ENCODE results near the gene WNT10A.

Gene WNT10A

GRCh38 chr2:218856167-218856895 is 24.3 kb upstream of the WNT10A start:
- peak; percentile 51 for DNase-seq
- in situ Hi-C loops (cut with MboI; ENCODE audit: low pct_unique_long_range_greater_than_20kb, low sequenced_read_pairs): no loop called here

DNA sequence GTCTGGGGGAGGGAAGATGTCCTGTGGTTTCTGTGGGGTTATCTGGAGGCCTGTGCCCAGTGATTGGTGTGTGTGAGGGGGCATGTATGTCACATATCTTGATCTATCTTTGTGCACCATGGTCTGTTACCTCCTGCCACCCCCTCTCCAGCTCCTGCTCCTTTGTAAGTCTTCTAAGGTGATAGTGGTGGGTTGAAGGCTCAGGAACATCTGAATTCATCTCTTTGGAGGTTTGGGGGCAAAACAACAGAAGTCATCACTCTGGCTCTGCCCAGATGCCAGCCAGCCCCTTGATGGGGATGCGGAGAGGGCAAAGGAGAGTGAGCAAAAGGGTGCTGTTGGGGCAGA is 23.8 kb upstream of the WNT10A start:
- in situ Hi-C loops (cut with MboI; ENCODE audit: low pct_unique_long_range_greater_than_20kb, low sequenced_read_pairs): no loop called here
- no peak for DNase-seq

- no peak for DNase-seq
- in situ Hi-C loops (cut with MboI; ENCODE audit: low pct_unique_long_range_greater_than_20kb, low sequenced_read_pairs): no loop called here
These were observed 23.1 kb upstream of the WNT10A start for GRCh38 chr2:218857371-218858137.

DNA sequence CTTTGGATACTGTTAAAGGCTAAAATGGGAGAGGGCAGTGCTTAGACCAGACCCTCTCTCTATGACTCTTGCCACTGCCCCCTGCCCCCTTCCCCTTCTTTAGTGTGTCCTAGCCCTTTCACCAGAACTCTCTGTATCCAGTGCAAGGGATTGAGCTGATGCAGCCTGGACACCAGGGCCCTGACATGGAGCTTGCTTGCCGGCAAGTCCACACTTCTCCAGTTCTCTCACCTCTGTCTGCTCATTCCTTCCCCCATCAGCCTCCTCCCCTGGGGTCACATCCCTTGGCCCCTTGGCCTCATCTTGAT is 22.6 kb upstream of the WNT10A start:
- in situ Hi-C loops (cut with MboI; ENCODE audit: low pct_unique_long_range_greater_than_20kb, low sequenced_read_pairs): no loop called here
- DNase-seq: no peak

DNA sequence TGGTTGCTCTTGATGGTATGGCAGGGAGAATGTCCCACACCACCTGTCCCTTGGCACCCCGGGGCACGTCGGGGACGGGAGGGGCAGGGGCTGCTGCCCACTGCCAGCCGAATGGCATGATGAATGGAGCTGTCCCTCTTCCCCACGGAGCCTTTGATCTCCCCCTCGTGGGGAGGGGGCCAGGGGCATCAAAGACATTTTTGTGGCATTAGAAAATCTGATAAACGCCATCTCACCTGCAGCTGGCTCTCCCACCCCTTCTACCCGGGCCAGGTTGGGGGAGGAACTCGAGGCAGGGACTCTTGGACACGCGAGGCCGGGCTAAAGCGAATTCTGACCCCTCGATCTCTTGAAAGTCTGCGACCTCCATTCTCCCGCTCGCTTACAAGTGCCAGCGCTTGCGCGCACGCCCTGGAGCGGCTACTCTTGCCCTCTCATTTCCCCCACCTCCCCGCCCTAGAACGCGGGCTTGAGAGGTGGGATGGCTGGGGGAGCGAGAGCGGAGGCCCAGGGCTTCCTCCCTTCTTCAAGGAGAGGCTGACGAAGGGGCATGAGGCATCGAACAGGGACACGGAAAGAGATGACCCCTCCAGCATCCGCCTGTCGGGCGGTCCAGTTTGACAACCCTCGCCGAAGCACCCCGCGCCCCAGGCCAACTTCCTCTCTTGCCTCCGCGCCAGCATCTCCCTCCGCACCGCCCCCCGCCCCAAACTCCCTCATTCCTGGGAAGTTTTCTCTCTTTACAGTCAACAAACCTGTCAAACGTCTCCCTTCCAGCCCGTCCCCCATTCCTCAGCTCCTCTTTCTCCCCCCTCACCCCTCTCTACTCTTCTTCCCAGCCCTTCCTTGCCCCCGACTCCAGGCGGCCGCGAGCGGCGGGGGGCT is 21.7 kb upstream of the WNT10A start:
- in situ Hi-C loops (cut with MboI; ENCODE audit: low pct_unique_long_range_greater_than_20kb, low sequenced_read_pairs): no loop called here
- no peak for DNase-seq

GRCh38 chr2:218859556-218859987 is 21.1 kb upstream of the WNT10A start, which contains the start of gene WNT6:
TSS of gene WNT6 (plus strand) at chr2:218859805. CDS start at chr2:218860038, 233 bp downstream.
- in situ Hi-C loops (cut with MboI; ENCODE audit: low pct_unique_long_range_greater_than_20kb, low sequenced_read_pairs): no loop called here
- no peak for DNase-seq

DNA sequence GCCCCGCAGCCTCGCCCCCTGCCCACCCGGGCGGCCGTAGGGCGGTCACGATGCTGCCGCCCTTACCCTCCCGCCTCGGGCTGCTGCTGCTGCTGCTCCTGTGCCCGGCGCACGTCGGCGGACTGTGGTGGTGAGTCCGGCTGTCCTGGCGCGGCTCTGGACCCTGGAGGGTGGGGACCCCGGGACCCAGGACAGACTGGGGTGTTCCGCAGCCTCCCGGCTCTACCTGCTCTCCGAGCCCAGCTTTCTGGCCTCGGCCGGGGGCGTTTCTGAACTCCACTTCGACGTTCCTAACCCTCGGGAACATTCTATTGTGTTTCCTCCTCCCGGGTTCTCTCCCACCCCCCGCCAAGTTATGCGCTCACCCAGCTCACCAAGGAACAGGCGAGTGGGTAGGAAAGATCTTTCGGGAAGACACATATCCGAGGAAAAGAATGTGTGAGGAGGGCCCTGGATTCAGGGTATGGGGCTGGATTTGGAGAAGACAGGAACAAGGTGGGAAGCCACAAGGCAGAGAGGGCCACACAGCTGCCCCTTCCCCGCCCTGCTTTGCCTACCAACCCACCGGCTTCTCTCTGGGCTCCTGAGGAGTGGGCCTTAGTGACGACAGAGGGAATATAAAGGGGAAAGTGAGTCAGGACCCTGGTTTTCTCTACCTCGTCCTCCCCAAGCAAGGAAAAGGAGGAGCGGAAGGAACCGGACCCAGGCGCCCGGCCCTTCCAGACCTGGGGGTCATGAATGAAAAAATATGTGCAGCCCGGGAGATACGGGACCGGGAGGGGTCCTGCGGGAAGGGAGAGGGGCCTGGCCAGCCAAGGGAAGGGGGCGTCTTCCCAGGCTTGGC is 20.4 kb upstream of the WNT10A start:
- in situ Hi-C loops (cut with MboI; ENCODE audit: low pct_unique_long_range_greater_than_20kb, low sequenced_read_pairs): no loop called here
- DNase-seq: no peak

DNA sequence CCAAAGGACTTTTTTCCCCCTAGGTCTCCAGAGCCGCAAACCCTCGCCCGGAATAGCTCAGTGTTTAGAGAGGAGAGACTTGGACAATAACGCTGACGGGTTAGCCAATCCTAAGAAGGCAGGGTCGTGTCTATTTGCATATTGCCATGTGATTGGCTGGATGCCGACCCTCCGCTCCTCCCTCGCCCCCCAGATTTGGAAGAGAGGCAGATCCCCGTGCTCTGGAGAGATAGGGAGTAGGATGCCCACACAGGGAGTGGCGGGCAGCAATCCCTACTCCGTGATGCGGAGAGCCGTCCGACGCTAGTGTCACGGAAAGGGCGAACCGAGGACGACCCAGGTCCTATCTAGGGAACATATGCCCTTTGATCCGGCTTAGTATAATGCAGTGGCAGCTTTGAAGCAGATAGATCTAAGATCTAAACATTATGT is 19.7 kb upstream of the WNT10A start:
- DNase-seq: peak; percentile 76
- in situ Hi-C loops (cut with MboI; ENCODE audit: low pct_unique_long_range_greater_than_20kb, low sequenced_read_pairs): no loop called here

DNA sequence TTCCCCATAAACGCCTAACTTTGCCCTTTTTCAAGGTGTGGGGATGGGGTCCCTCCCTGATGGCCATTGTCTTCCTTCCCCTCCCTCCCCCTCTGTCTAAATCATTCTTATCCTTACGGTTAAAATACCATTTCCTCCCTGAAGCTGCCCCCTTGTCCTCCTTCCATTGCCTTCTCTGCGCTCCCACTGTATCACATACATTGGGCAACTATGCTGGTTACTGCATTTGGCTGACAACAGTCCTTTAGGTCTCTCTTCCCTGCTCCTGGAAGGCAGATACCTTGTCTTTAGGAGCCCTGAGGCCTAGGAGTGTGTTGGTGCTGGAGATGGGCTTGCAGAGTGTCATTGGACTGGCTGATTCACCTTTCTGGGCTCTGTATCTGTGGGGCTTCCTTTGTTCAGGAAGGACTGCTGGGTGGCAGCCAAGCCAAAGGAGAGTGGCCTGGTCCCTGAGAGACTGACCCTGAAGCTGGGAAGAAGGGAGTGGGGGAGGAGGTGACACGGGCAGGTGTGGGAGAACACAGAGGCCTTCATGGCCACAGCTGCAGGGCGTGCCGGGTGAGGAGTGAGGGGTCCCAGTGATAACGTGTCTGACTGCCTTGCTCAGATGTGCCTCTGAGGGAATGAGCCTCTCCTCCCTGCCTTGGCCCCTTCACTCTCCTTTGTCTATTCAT is 18.9 kb upstream of the WNT10A start:
- in situ Hi-C loops (cut with MboI; ENCODE audit: low pct_unique_long_range_greater_than_20kb, low sequenced_read_pairs): no loop called here

DNA sequence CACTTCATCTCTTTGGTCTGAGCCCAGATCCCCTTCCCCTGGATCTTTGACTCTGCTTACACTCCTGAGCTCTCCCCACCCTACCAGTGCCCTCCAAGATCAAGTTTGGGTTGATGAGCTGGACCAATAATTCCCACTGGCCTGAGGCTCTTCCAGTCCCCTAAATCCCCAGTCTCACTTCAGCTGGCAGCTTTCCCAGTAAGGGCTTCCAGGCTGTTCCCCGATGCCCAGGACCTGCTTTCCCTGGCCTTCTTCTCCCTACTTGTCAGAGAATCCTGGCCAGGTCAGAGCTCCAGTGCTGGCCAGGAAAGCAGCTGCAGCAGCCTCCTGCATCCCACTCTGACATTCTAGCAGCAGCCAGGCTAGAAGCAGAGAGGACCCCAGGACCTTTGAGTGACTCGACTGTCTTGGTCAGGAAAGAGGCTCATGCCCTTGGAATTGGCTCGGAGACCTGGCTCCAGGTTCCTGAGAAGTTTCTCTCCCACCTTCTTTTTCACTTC is 17.6 kb upstream of the WNT10A start:
- in situ Hi-C loops (cut with MboI; ENCODE audit: low pct_unique_long_range_greater_than_20kb, low sequenced_read_pairs): no loop called here
- DNase-seq: no peak

More for the DNA sequence above, 18.9 kb upstream of the WNT10A start:
- no peak for DNase-seq

DNA sequence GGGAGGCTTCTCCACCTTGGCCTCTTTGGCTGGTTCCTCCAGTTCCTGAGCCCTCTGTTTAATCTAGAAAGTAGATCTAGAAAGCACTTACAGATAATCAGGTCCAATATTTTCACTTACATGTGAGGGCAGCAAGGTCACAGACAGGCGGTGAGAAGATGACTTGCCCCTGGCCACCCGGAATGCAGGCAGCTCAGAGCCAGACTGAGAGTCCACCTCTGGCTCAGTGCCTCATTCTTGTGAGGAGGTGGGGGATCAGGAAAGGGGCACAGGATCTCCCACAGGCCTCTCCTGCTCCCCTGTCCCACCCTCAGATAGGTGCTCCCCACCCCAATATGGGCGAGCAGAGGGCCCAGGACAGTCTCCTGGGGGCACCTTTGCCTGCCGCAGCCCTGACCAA is 15.3 kb upstream of the WNT10A start:
- in situ Hi-C loops (cut with MboI; ENCODE audit: low pct_unique_long_range_greater_than_20kb, low sequenced_read_pairs): no loop called here
- DNase-seq: no peak

- no peak for DNase-seq
- in situ Hi-C loops (cut with MboI; ENCODE audit: low pct_unique_long_range_greater_than_20kb, low sequenced_read_pairs): no loop called here
These were observed 14.7 kb upstream of the WNT10A start for GRCh38 chr2:218865999-218866398.

- no peak for DNase-seq
- in situ Hi-C loops (cut with MboI; ENCODE audit: low pct_unique_long_range_greater_than_20kb, low sequenced_read_pairs): no loop called here
These were observed 12.8 kb upstream of the WNT10A start for GRCh38 chr2:218867900-218868299.

DNA sequence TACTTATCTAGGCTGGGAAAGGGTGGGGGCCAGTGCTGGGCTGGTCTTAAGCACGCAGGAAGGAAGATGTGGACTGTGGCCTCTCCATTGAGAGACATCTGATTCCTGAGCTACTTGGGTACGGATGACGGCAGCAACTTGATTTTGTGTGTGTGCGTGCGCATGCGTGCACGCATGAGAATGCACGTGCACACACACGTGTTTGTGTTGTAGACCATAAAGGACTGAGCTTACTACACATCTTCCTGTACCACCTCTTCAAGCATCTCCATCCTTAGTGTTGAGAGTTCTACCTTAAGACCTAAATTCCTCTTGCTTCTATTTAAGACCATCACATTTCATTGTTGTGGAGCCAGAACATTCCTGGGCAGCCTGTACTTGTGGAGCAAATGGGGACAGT is 11.6 kb upstream of the WNT10A start:
- DNase-seq: no peak
- in situ Hi-C loops (cut with MboI; ENCODE audit: low pct_unique_long_range_greater_than_20kb, low sequenced_read_pairs): no loop called here

DNA sequence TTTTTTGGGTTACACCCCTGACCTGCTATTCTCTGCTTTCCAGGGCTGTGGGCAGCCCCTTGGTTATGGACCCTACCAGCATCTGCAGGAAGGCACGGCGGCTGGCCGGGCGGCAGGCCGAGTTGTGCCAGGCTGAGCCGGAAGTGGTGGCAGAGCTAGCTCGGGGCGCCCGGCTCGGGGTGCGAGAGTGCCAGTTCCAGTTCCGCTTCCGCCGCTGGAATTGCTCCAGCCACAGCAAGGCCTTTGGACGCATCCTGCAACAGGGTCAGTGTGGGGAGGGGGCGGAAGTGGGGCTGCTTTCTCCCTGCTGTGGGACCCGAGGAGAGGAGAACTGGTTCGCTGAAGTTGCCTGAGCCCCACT is 9.7 kb upstream of the WNT10A start:
- no peak for DNase-seq
- in situ Hi-C loops (cut with MboI; ENCODE audit: low pct_unique_long_range_greater_than_20kb, low sequenced_read_pairs): no loop called here

GRCh38 chr2:218871345-218872302 is 9.0 kb upstream of the WNT10A start:
- in situ Hi-C loops (cut with MboI; ENCODE audit: low pct_unique_long_range_greater_than_20kb, low sequenced_read_pairs): no loop called here
- no peak for DNase-seq

- DNase-seq: no peak
- in situ Hi-C loops (cut with MboI; ENCODE audit: low pct_unique_long_range_greater_than_20kb, low sequenced_read_pairs): no loop called here
These were observed 7.8 kb upstream of the WNT10A start for GRCh38 chr2:218872645-218873358.

Data from KBM-7 (cell line).